H1 (cell line): ENCODE results near the gene SMIM38. TPM values are rescaled to one million over a fixed set of nuclear protein-coding genes. Genes with fewer than 3 reads are reported as not detected.

Source experiments
- CTCF ChIA-PET: fragments of 300-600 bp; sonication (Branson Sonifier 250); formaldehyde crosslinking; loops from one replicate; lab custom pipeline; 2021; ENCODE audit not compliant: partially characterized antibody; lab: Charles Lee
- POLR2A ChIA-PET: fragments of 300-600 bp; sonication (Branson Sonifier 250); formaldehyde crosslinking; loops from one replicate; lab custom pipeline; 2021; ENCODE audit warnings: inconsistent platforms; ENCODE audit not compliant: partially characterized antibody; lab: Charles Lee
- DNase-seq, 2 experiments: peaks; one replicate each; pipeline versions ENCODE4 v3.0.0 to v3.0.0-alpha.2; 2010 to 2022; ENCODE audit warnings: low spot score in 2 of 2, low read depth in 1 of 2, mixed read lengths in 1 of 2
- FAIRE-seq: peaks from 2 replicates; lab custom pipeline; 2011; peaks lifted over from hg19 to GRCh38; lab: Jason Lieb, UNC
- H2AFZ ChIP-seq: 2 replicates; pipeline ENCODE4 v1.8.1; 2012; ENCODE audit warnings: low read length, inconsistent platforms
- H2AK5ac ChIP-seq: 2 replicates; pipeline ENCODE4 v1.6.1; 2013; ENCODE audit warnings: low read depth, low read length
- H2BK120ac ChIP-seq: replicated peaks from 2 replicates; pipeline ENCODE3; 2013; ENCODE audit warnings: low read depth, low read length, inconsistent platforms
- H2BK12ac ChIP-seq: 2 replicates; pipeline ENCODE4 v1.6.1; 2013; ENCODE audit warnings: low read depth, low read length
- H2BK15ac ChIP-seq: 2 replicates; pipeline ENCODE4 v1.6.1; 2013; ENCODE audit warnings: low read length
- H2BK20ac ChIP-seq: 2 replicates; pipeline ENCODE4 v1.6.1; 2013; ENCODE audit warnings: low read length
- H2BK5ac ChIP-seq: 2 replicates; pipeline ENCODE4 v1.6.1; 2013; ENCODE audit warnings: low read depth, low read length
- H3K14ac ChIP-seq: 2 replicates; pipeline ENCODE4 v1.6.1; 2013; ENCODE audit warnings: inconsistent platforms; ENCODE audit not compliant: insufficient read length
- H3K18ac ChIP-seq: 2 replicates; pipeline ENCODE4 v1.6.1; 2013; ENCODE audit warnings: low read length; ENCODE audit errors: extremely low read depth
- H3K23ac ChIP-seq: 2 replicates; pipeline ENCODE4 v1.6.1; 2013; ENCODE audit warnings: inconsistent platforms; ENCODE audit not compliant: insufficient read length
- H3K23me2 ChIP-seq: 2 replicates; pipeline ENCODE4 v1.6.1; 2013; ENCODE audit warnings: low read depth, low read length
- H3K27ac ChIP-seq: 2 replicates; pipeline ENCODE4 v1.6.1; 2011; ENCODE audit warnings: low read depth, low read length, inconsistent platforms
- H3K27me3 ChIP-seq, 4 experiments: replicated peaks in 1 of 4; 1 replicate in 1 of 4; 2 replicates in 3 of 4; pipeline versions ENCODE4 v1.6.1 to v1.8.1; 2011 to 2013; ENCODE audit warnings: low read length in 3 of 4, mild to moderate bottlenecking in 3 of 4, inconsistent platforms in 2 of 4, mixed read lengths in 2 of 4, moderate library complexity in 1 of 4; ENCODE audit not compliant: control insufficient read depth in 3 of 4, insufficient read depth in 3 of 4; ENCODE audit errors: extremely low read depth in 1 of 4
- H3K36me3 ChIP-seq, 4 experiments: 2 replicates each; pipeline versions ENCODE4 v1.6.1 to v1.8.1; 2011 to 2013; ENCODE audit warnings: mild to moderate bottlenecking in 4 of 4, low read length in 3 of 4, moderate library complexity in 2 of 4, control low read depth in 1 of 4, inconsistent platforms in 1 of 4; ENCODE audit not compliant: insufficient read depth in 4 of 4, control insufficient read depth in 2 of 4
- H3K4ac ChIP-seq: replicated peaks from 2 replicates; pipeline ENCODE3; 2013; ENCODE audit warnings: low read length, low read depth, mixed read lengths, inconsistent platforms; ENCODE audit not compliant: insufficient read length
- H3K4me1 ChIP-seq, 4 experiments: replicated peaks in 1 of 4; 1 replicate in 1 of 4; 2 replicates in 3 of 4; pipeline versions ENCODE4 v1.6.1 to v1.8.1; 2011 to 2013; ENCODE audit warnings: low read length in 3 of 4, inconsistent platforms in 2 of 4, mixed read lengths in 1 of 4; ENCODE audit not compliant: insufficient read depth in 4 of 4, control insufficient read depth in 3 of 4
- H3K4me2 ChIP-seq, 2 experiments: 2 replicates each; pipeline versions ENCODE4 v1.6.1 to v1.8.1; 2011 to 2013; ENCODE audit warnings: low read depth in 2 of 2, low read length in 2 of 2, control low read depth in 1 of 2, inconsistent platforms in 1 of 2, mild to moderate bottlenecking in 1 of 2; ENCODE audit not compliant: insufficient read depth in 1 of 2
- H3K4me3 ChIP-seq, 4 experiments: fragments of 200-600, 300-600 bp in 1 of 4; sonication (generic), shearing (Covaris generic), sonication (Bioruptor Twin) in 1 of 4; 2 replicates each; pipeline versions ENCODE4 v1.5.1 to v1.8.1; 2011 to 2016; ENCODE audit warnings: low read length in 4 of 4, low read depth in 3 of 4, control low read depth in 2 of 4, inconsistent platforms in 2 of 4, mild to moderate bottlenecking in 2 of 4, mixed read lengths in 1 of 4, moderate library complexity in 1 of 4; ENCODE audit not compliant: insufficient read depth in 2 of 4; ENCODE audit errors: extremely low read depth in 1 of 4
- H3K56ac ChIP-seq: replicated peaks from 2 replicates; pipeline ENCODE3; 2013; ENCODE audit warnings: low read depth, mild to moderate bottlenecking, mixed read lengths, low read length, inconsistent platforms; ENCODE audit not compliant: insufficient read length
- H3K79me1 ChIP-seq: 2 replicates; pipeline ENCODE4 v1.6.1; 2013; ENCODE audit warnings: low read depth, low read length, control low read depth
- H3K79me2 ChIP-seq, 2 experiments: 2 replicates each; pipeline versions ENCODE4 v1.6.1 to v1.8.1; 2012 to 2013; ENCODE audit warnings: low read length in 2 of 2, mild to moderate bottlenecking in 2 of 2, inconsistent platforms in 1 of 2; ENCODE audit not compliant: insufficient read depth in 2 of 2, control insufficient read depth in 1 of 2
- H3K9ac ChIP-seq, 4 experiments: replicated peaks in 1 of 4; 1 replicate in 1 of 4; 2 replicates in 3 of 4; pipeline versions ENCODE4 v1.6.1 to v1.8.1; 2011 to 2013; ENCODE audit warnings: low read depth in 3 of 4, low read length in 3 of 4, control low read depth in 2 of 4, mild to moderate bottlenecking in 2 of 4, moderate library complexity in 2 of 4, inconsistent platforms in 1 of 4; ENCODE audit errors: extremely low read depth in 1 of 4
- H3K9me3 ChIP-seq, 2 experiments: 2 replicates each; pipeline versions ENCODE4 v1.6.1 to v1.8.1; 2012 to 2013; ENCODE audit warnings: mild to moderate bottlenecking in 2 of 2, moderate library complexity in 2 of 2, control low read depth in 1 of 2, inconsistent platforms in 1 of 2, low read depth in 1 of 2, low read length in 1 of 2, mixed read lengths in 1 of 2; ENCODE audit not compliant: insufficient read depth in 2 of 2
- H4K20me1 ChIP-seq, 2 experiments: replicated peaks in 1 of 2; 2 replicates each; pipeline versions ENCODE3 to v1.8.1; 2011 to 2013; ENCODE audit warnings: inconsistent platforms in 2 of 2, low read length in 2 of 2, mild to moderate bottlenecking in 1 of 2; ENCODE audit not compliant: insufficient read depth in 2 of 2, control insufficient read depth in 1 of 2
- H4K5ac ChIP-seq: 2 replicates; pipeline ENCODE4 v1.6.1; 2013; ENCODE audit warnings: low read length, low read depth, mixed read lengths, inconsistent platforms; ENCODE audit not compliant: insufficient read length
- H4K8ac ChIP-seq: 2 replicates; pipeline ENCODE4 v1.8.0; 2013; ENCODE audit warnings: mild to moderate bottlenecking, moderate library complexity, low read length, inconsistent platforms; ENCODE audit not compliant: insufficient read depth; ENCODE audit errors: extremely low read depth
- H4K91ac ChIP-seq: replicated peaks from 2 replicates; pipeline ENCODE3; 2013; ENCODE audit warnings: low read length, mixed read lengths, inconsistent platforms; ENCODE audit not compliant: insufficient read length
- ATF2 ChIP-seq: IDR thresholded peaks from 2 replicates; pipeline ENCODE4 v1.6.1; 2012; ENCODE audit warnings: low read length, inconsistent platforms
- EZH2 ChIP-seq: fragments of 200-600 bp; sonication (generic); IDR thresholded peaks from 2 replicates; pipeline ENCODE4 v1.7.1; 2012; ENCODE audit warnings: low read depth, mild to moderate bottlenecking, moderate library complexity, low read length, inconsistent platforms; ENCODE audit not compliant: severe bottlenecking
- FOSL1 ChIP-seq: IDR thresholded peaks from 2 replicates; pipeline ENCODE4 v1.6.1; 2011; ENCODE audit warnings: mild to moderate bottlenecking, low read depth, low read length, moderate library complexity; ENCODE audit not compliant: insufficient read depth
- GABPA ChIP-seq: IDR thresholded peaks from 2 replicates; pipeline ENCODE4 v1.6.1; 2011; ENCODE audit warnings: mild to moderate bottlenecking, low read length, moderate library complexity, borderline replicate concordance; ENCODE audit not compliant: insufficient read depth
- GTF2F1 ChIP-seq: IDR thresholded peaks from 2 replicates; pipeline ENCODE4 v1.6.1; 2012; ENCODE audit warnings: low read depth, low read length, improper control_type of control experiment, borderline replicate concordance
- KDM1A ChIP-seq: fragments of 200-600, 300-600 bp; sonication (generic); IDR thresholded peaks from 2 replicates; pipeline ENCODE4 v1.7.1; 2016; ENCODE audit warnings: mild to moderate bottlenecking, low read length, borderline replicate concordance
- RAD21 ChIP-seq, 2 experiments: IDR thresholded peaks in 1 of 2; conservative IDR thresholded peaks in 1 of 2; 2 replicates each; pipeline ENCODE4 v1.6.1; 2011; ENCODE audit warnings: low read depth in 2 of 2, low read length in 2 of 2, improper control_type of control experiment in 1 of 2, inconsistent platforms in 1 of 2, mild to moderate bottlenecking in 1 of 2, moderate library complexity in 1 of 2
- SIRT6 ChIP-seq: IDR thresholded peaks from one replicate; pipeline ENCODE4 v1.7.1; 2012; ENCODE audit warnings: low read length, inconsistent platforms
- SP1 ChIP-seq: IDR thresholded peaks from 2 replicates; pipeline ENCODE4 v1.6.1; 2011; ENCODE audit warnings: low read depth, low read length
- TCF12 ChIP-seq: IDR thresholded peaks from 2 replicates; pipeline ENCODE4 v1.6.1; 2011; ENCODE audit warnings: low read depth, mild to moderate bottlenecking, low read length
- WGBS, 2 experiments: shearing (Covaris generic) in 1 of 2; methylation state at CpG; one replicate each; pipeline versions ENCODE4 v1.1.6 to v1.1.7; 2013 to 2015; ENCODE audit warnings: low lambda C conversion rate in 2 of 2, mixed read lengths in 2 of 2, inconsistent platforms in 1 of 2, low coverage in 1 of 2, missing lambda C conversion rate in 1 of 2; ENCODE audit not compliant: insufficient replicate concordance in 2 of 2, insufficient coverage in 1 of 2, insufficient read length in 1 of 2; ENCODE audit errors: extremely low coverage in 1 of 2, missing lambda C conversion rate in 1 of 2; 5-methylcytosine and 5-hydroxymethylcytosine counted together
- polyA plus RNA-seq, 7 experiments: library from polyadenylated mRNA; depleted of rRNA in 3 of 7; stranded (reverse) in 5 of 7; unstranded in 2 of 7; fragments of >200 nt in 5 of 7; fragments of 200-250 nt in 2 of 7; gene quantifications; 1 replicate in 5 of 7; 2 replicates in 1 of 7; 4 replicates in 1 of 7; pipeline versions ENCODE4 v1.2.1 to v1.2.3, GENCODE V29; 2011 to 2013; ENCODE audit warnings: missing spikeins in 2 of 7, mixed read lengths in 2 of 7
- total RNA-seq: library from RNA; stranded (reverse); fragmentation: NEBNext Ultra II Directional; extraction: Animal tissue kit (Norgen Biotek cat#: 25700); gene quantifications from 2 replicates; pipeline ENCODE4 v1.2.1, GENCODE V29; 2021

SMIM38 gene
- total and polyA plus RNA-seq, 2 of the 8 experiments (the other 6 are each of a cell fraction or from before 2014, with no cell fraction given): 0.17 to 0.20 TPM

DNA sequence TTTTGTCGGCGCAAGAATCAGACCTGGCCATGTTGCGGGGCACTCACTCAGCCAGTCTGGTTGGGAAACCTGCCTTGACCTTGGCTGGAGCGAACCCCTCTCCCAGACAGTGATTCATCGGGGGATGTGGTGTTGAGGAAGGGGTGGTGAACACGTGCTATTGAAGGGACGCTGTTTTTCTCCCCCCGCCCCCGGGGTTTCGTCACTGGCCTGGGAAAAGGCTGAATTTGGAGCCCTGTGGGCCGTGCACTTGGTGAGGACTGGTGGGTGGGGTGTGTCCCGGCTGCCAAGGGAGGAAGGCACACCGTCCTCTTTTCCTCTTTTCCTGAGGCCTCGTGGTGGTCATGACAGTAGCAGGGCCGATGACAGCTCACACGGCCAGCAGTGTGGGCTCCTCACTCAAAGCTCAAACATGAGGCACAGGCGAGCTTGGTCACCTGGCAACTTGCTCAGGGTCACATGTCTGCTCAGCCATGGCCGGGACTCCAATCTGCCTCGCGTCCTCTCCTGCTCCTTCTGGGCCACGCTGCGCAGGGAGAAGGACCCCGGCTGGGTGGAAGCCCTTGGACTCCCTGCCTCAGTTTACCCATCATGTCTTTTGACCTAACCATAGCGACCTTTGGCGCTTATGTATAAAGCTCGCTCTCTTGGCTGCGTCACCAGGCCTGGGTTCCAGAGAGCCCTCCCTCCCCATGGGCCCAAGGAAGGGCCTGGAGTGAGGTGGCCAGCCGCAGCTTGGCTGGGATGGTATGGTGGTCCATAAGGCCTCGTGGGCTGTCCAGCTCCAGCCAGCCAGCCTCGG lies 49.4 kb downstream of the SMIM38 start:
- WGBS, 2 experiments: 81% methylated on average over 29 of the region's 30 CpGs; no CpG with 5 or more reads in 1 of the 2 experiments
- CTCF ChIA-PET: interaction anchor here (1.0 to 2.7 kb wide), 3 partner anchors 15 to 106 kb away, joined by 3 to 7 read pairs (median 5); no protein-coding TSS in a partner anchor
- TF ChIP-seq GABPA: no peak
- no peak for TF ChIP-seq KDM1A
- TF ChIP-seq RAD21 (IDR thresholded peaks at IDR 0.05 in 1 of 2, conservative IDR thresholded peaks at IDR 0.05 in 1 of 2; ENCODE audit: low read depth in 2 of 2, low read length in 2 of 2): no peak
- TF ChIP-seq TCF12: no peak
- no peak for TF ChIP-seq FOSL1
- no peak for TF ChIP-seq SIRT6
- TF ChIP-seq SP1: no peak
- TF ChIP-seq EZH2: no peak
- TF ChIP-seq GTF2F1: no peak
- TF ChIP-seq ATF2: no peak

More for the DNA sequence above, 49.4 kb downstream of the SMIM38 start:
- H3K56ac ChIP-seq: no peak overlapping the region
- H3K4me1 ChIP-seq: peaks cover 0 to 6% (median 2%) of the 10 kb centered on the region in 4 experiments; a peak in 3 of 7 replicates
- no peak overlapping the region for H3K14ac ChIP-seq
- no peak overlapping the region for H2AK5ac ChIP-seq
- DNase-seq: no peak
- H4K91ac ChIP-seq: no peak overlapping the region
- no peak overlapping the region for H3K4me2 ChIP-seq
- H3K27ac ChIP-seq: no peak overlapping the region
- POLR2A ChIA-PET: no interaction called here
- no peak overlapping the region for H3K23ac ChIP-seq
- no peak overlapping the region; the same call in 1 of the 2 replicates for H4K8ac ChIP-seq
- H3K79me2 ChIP-seq: no peaks in the 10 kb centered on the region
- no peak overlapping the region for H2AFZ ChIP-seq
- H3K9me3 ChIP-seq: no peaks in the 10 kb centered on the region
- no peak overlapping the region for H4K5ac ChIP-seq
- no peak overlapping the region for H3K4me3 ChIP-seq
- no peaks in the 10 kb centered on the region; a peak in 1 of 7 replicates for H3K27me3 ChIP-seq
- H3K23me2 ChIP-seq: no peaks in the 10 kb centered on the region
- no peak overlapping the region for H3K4ac ChIP-seq
- FAIRE-seq: no peak
- no peaks in the 10 kb centered on the region for H3K79me1 ChIP-seq
- no peak overlapping the region for H2BK120ac ChIP-seq
- no peaks in the 10 kb centered on the region for H4K20me1 ChIP-seq
- H3K18ac ChIP-seq: no peak overlapping the region
- no peak overlapping the region for H2BK15ac ChIP-seq
- H2BK12ac ChIP-seq: no peak overlapping the region
- no peak overlapping the region for H2BK5ac ChIP-seq
- no peaks in the 10 kb centered on the region for H3K36me3 ChIP-seq
- H3K9ac ChIP-seq: no peak overlapping the region
- no peak overlapping the region for H2BK20ac ChIP-seq
